Hematopoietic multipotent progenitor cell treated with erythropoietin and hydrocortisone succinate and interleukin-3 and kit ligand, for 8 days (in vitro differentiated cells): ENCODE results near the gene APOE.
"Not testable (repeated sequence)": the region's sequence is repeated elsewhere in the genome, so short reads cannot be mapped to it uniquely, and the experiment has no call there.

ENCODE experiments used
- DNase-seq: peaks from one replicate; pipeline ENCODE4 v3.0.0-alpha.2; 2015

Gene APOE

GRCh38 chr19:44905437-44906160, at the start of gene APOE:
APOE (plus strand) TSS chr19:44905796; CDS start chr19:44906625, 829 bp downstream.
- peak; percentile 43 for DNase-seq

DNA sequence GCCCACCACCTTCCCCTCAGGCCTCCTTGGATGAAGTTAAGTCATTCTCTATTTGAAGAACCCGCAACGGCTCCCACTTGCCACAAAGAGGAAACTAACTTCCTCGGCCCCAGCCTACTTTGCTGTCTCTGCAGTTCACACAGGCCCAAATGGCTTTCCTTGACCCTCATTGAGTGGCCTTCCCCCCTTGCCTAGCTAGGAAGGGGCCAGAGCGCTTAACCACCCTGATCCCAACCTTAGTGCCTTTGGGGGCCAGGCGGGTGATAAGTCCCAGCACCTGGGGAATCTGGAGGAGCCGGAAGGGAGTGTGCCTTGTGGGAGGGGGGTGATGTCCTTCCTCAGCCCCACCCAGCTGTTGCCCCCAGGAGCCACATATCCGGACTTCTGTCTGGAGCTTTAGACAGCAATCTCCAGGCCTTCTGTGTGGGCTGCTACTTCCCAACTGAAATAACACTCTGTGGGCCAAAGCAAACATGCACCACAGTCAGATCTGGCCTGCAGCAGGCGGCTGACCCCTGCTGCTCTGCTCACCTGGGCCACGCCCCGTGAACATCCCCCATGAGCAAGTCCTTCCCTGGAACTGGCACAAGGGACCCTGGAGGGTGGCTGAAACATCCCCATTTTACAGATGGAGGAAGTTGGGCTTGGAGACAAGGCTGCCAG, 49.0 kb upstream of the APOE start:
- DNase-seq, result peak; percentile 12

GRCh38 chr19:44857837-44858236, 47.8 kb upstream of the APOE start:
- no peak for DNase-seq

DNA sequence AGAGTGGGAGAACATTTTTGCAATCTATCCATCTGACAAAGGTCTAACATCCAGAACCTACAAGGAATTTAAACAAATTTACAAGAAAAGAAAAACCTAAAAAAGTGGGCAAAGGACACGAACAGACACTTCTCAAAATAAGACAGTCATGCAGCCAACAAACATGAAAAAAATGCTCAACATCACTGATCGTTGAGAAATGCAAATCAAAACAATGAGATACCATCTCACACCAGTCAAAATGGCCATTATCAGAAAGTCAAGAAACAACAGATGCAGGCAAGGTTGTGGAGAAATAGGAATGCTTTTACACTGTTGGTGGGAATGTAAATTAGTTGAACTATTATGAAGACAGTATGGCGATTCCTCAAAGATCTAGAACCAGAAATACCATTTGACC, 44.0 kb upstream of the APOE start:
- not testable (repeated sequence) for DNase-seq

DNA sequence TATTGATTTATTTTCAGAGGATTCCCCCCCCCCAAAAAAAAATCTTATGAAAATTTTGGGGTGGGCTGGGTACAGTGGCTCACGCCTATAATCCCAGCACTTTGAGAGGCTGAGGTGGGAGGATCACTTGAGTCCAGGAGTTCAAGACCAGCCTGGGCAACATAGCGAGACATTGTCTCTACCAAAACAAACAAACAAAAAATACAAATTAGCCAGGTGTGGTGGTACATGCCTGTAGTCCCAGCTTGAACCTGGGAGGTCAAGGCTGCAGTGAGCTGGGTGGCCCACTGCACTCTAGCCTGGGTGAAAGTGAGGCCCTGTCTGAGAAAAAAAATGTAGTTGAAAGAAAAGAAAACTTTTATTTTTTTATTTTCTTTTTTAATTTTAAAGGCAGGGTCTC, 41.6 kb upstream of the APOE start:
- DNase-seq, result no peak

DNA sequence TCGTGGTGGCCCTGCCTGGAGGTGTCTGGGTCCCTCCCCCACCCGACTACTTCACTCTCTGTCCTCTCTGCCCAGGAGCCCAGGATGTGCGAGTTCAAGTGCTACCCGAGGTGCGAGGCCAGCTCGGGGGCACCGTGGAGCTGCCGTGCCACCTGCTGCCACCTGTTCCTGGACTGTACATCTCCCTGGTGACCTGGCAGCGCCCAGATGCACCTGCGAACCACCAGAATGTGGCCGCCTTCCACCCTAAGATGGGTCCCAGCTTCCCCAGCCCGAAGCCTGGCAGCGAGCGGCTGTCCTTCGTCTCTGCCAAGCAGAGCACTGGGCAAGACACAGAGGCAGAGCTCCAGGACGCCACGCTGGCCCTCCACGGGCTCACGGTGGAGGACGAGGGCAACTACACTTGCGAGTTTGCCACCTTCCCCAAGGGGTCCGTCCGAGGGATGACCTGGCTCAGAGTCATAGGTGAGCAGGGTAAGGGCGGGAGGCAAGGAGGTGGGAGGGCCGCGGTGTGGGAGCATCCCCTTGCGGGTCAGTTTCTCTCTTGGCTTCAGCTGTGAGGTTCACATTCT, 40.3 kb upstream of the APOE start:
- DNase-seq, result no peak

GRCh38 chr19:44866664-44867063, 38.9 kb upstream of the APOE start:
- DNase-seq, result peak; percentile 75

DNA sequence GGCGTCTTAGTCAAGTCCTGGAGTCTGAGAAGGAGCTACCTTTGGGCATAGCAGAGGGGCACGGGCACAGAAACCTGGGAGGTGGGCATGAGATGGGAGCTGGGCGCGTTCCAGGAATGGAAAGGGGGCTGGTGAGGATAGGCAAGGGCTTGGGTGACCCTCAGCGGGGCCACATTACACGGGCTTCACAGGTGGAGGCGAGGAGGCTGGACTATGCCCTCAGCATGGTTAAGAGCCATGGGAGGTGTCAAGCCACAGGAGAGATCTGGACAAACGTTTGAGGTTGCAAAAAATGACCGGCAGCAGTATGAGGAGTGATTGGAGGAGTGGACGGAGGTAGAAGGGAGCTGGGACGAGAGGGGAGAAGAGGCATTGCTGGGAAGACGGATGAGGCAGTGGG, 38.0 kb upstream of the APOE start:
- DNase-seq, result no peak

DNA sequence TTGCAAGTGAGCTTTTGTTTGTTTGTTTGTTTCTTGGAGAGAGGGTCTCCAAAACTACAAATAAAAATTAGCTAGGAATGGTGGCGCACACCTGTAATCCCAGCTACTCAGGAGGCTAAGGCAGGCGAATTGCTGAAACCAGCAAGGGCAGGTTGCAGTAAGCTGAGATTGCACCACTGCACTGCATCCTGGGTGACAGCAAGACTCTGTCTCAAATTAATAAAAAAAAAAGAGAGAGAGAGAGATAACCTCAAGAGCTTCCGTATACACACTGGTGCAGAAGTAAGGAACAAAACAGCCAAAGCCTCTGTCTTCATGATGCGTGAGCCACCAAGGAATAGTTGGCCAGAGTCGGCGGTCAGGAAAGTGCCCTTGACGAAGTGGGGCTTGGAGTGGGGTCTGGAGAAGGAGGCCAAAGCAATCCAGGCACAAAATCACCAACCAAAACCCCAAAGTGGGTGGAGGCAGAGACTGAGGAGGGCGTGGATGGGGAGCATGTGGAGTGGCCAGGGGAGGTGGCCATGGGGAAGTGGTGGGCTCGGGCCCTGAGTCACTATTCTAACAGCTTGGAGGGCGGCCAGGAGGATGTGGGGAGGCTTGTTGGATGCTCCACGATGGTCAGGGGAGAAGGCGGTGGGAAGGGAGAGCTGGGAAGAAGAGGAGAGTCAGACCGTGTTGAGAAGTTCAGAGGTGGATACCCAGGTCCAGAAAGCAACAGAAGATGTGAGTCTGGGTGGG, 35.7 kb upstream of the APOE start:
- DNase-seq, result no peak

DNA sequence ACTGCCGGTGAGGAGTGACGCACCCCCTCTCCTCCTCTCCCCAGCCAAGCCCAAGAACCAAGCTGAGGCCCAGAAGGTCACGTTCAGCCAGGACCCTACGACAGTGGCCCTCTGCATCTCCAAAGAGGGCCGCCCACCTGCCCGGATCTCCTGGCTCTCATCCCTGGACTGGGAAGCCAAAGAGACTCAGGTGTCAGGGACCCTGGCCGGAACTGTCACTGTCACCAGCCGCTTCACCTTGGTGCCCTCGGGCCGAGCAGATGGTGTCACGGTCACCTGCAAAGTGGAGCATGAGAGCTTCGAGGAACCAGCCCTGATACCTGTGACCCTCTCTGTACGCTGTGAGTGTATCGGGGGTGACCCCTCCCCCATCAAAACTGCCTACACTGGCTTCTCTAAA, 33.8 kb upstream of the APOE start:
- DNase-seq, result no peak

- DNase-seq, result no peak
These were observed 32.9 kb upstream of the APOE start for GRCh38 chr19:44872661-44873060.

- DNase-seq, result no peak
These were observed 31.3 kb upstream of the APOE start for GRCh38 chr19:44874317-44874716.

- DNase-seq, result no peak
These were observed 29.7 kb upstream of the APOE start for GRCh38 chr19:44875666-44876451.

DNA sequence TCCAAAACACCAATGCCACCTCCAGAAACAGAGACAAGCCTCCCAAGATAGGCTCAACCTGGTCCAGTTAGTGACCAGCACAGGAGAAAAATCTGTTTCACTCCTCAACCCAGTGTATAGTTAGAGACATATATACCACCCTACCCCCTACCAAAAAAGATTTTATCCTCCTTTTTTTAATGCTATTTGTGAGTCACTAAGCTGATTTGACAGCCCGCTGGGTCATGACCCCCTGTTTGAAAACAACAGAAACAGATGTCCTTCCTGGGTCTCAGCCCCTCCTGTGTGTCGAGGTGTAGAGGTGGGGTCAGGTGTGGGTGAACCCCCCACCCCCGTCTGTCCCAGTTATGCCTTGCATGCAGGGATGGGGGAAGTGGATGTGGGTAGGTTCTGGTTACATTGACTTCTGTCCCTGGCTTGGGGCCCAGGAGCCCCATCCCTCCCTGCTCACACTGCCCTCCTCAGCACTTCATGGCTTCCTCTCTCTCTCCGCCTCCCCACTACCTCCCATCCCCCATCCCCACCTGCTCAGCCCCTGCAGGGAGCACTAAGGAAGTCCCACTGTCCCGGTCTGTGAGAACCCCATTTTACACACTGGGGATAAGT, 28.6 kb upstream of the APOE start:
- DNase-seq, result no peak

DNA sequence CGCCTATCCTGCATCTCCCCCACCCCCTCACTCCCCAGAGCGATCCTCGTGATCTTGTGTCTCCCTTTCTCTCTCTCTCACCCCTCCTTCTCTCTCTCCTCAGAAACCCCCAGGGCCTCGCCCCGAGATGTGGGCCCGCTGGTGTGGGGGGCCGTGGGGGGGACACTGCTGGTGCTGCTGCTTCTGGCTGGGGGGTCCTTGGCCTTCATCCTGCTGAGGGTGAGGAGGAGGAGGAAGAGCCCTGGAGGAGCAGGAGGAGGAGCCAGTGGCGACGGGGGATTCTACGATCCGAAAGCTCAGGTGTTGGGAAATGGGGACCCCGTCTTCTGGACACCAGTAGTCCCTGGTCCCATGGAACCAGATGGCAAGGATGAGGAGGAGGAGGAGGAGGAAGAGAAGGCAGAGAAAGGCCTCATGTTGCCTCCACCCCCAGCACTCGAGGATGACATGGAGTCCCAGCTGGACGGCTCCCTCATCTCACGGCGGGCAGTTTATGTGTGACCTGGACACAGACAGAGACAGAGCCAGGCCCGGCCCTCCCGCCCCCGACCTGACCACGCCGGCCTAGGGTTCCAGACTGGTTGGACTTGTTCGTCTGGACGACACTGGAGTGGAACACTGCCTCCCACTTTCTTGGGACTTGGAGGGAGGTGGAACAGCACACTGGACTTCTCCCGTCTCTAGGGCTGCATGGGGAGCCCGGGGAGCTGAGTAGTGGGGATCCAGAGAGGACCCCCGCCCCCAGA, 27.3 kb upstream of the APOE start:
- no peak for DNase-seq

DNA sequence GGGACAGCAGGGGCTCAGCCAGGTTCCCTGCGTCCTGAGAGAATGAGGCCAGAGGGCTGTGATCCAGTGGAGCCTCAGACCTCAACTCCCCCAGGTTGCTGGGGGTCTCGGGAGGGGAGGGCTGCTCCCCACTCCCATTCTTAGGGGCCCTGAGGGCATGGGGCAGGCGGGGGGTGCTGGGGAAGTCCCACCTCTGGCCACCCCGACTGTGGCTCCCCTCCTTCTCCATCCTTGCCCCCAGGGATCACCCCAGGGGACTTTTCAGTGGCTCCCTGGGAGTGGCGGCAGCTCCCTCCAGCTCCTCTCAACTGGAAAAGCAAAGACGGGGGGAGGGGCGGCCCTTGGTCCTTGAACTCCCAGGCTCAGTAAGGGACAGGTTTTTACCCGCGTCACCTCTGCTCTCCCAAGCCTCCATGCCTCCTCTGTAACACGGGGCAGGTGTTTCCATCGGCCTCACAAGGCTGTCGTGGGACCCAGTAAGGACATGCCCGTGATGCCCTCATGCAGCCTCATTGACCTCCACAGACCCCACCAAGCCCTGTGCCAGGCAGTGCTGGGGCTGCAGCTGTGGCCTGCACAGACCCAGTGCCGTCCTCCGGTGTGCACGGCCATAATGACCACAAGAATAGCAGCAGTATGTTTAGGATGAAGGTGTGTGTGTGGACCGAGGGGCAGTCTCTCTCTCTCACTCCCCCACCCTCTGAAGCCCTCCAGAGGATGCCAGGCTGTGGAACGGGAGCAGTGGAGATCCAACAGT, 26.1 kb upstream of the APOE start:
- no peak for DNase-seq

- no peak for DNase-seq
These were observed 23.5 kb upstream of the APOE start for GRCh38 chr19:44882063-44882462.

- DNase-seq, result not testable (repeated sequence)
These were observed 22.8 kb upstream of the APOE start for GRCh38 chr19:44882619-44883397.

GRCh38 chr19:44883922-44884321, 21.7 kb upstream of the APOE start:
- DNase-seq, result no peak

DNA sequence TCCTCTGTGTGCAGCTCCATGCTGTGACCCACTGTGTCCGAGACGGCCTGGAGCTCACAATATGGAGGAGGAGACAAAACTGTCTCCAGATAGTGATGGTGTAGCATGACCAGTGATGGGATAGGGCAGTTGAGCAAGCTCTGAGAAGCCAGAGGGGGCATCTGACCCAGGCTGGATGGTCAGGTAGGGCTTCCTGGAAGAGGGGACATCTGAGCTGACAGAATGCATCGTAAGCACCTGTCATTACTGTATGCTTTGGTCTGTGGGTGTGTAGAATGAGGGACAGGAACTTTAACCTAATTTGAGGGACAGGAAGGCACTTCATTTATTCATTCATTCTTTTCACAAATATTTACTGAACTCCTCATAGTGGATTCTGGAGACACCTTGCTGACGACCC, 21.0 kb upstream of the APOE start:
- DNase-seq, result no peak
